ENCODE measurements around the gene NEK11.

- TF ChIP-seq, protein P1, sequence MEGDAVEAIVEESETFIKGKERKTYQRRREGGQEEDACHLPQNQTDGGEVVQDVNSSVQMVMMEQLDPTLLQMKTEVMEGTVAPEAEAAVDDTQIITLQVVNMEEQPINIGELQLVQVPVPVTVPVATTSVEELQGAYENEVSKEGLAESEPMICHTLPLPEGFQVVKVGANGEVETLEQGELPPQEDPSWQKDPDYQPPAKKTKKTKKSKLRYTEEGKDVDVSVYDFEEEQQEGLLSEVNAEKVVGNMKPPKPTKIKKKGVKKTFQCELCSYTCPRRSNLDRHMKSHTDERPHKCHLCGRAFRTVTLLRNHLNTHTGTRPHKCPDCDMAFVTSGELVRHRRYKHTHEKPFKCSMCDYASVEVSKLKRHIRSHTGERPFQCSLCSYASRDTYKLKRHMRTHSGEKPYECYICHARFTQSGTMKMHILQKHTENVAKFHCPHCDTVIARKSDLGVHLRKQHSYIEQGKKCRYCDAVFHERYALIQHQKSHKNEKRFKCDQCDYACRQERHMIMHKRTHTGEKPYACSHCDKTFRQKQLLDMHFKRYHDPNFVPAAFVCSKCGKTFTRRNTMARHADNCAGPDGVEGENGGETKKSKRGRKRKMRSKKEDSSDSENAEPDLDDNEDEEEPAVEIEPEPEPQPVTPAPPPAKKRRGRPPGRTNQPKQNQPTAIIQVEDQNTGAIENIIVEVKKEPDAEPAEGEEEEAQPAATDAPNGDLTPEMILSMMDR (IDR thresholded peaks at IDR 0.05): no peak
- no peak for TF ChIP-seq POLR2A (IDR thresholded peaks at IDR 0.05)
Observed at GRCh38 chr3:131004603-131005002, 22.1 kb upstream of the NEK11 start.

Data from thyroid gland (tissue), 4 donors.